Colonic mucosa (tissue), 4 donors: ENCODE results near the gene KCNJ6. TPM values are rescaled to one million over a fixed set of nuclear protein-coding genes. Genes with fewer than 3 reads are reported as not detected.
A peak's percentile ranks its signal among the peaks of the same experiment; 100 is the strongest.

Experiments used
- DNase-seq: peaks from one replicate; pipeline ENCODE4 v3.0.0-alpha.2; 2020
- H3K27ac ChIP-seq: fragments of 200-600 bp; one replicate; pipeline ENCODE4 v1.8.0; 2021
- H3K27me3 ChIP-seq: fragments of 200-600 bp; one replicate; pipeline ENCODE4 v1.8.0; 2021
- H3K36me3 ChIP-seq: fragments of 200-600 bp; one replicate; pipeline ENCODE4 v1.8.0; 2021
- H3K4me1 ChIP-seq: fragments of 200-600 bp; one replicate; pipeline ENCODE4 v1.8.0; 2021; ENCODE audit warnings: mild to moderate bottlenecking
- H3K4me3 ChIP-seq: fragments of 200-600 bp; one replicate; pipeline ENCODE4 v1.8.0; 2021
- H3K9ac ChIP-seq, 2 donors: one replicate each; pipeline ENCODE4 v1.7.0; 2013; ENCODE audit warnings: control low read depth in 2 of 2, low read depth in 2 of 2, low read length in 2 of 2
- H3K9me3 ChIP-seq: fragments of 200-600 bp; one replicate; pipeline ENCODE4 v1.8.0; 2021
- CTCF ChIP-seq: fragments of 200-600 bp; IDR thresholded peaks from one replicate; pipeline ENCODE4 v1.8.0; 2022; ENCODE audit warnings: antibody characterized with exemption, mild to moderate bottlenecking
- intact Hi-C: fragments of 100-400 bp; cut with DNase I; formaldehyde crosslinking; loops from one replicate; pipeline ENCODE4 v1.14.1; 2022
- total RNA-seq, 2 donors: library from RNA; stranded (reverse); fragmentation: NEBNext Ultra II Directional in 1 of 2; extraction: Animal tissue kit (Norgen Biotek cat#: 25700) in 1 of 2; gene quantifications; one replicate each; pipeline ENCODE4 v1.2.1, GENCODE V29; 2021
- donor health status: healthy.
- donor health status: DM: no; HTN: no; CAD: no.
- donor health status: DM: no; HTN: no; CAD: no.

Gene KCNJ6
- total RNA-seq, 2 donors from 2014 or later, result 0.05 to 0.21 TPM

- Histone ChIP-seq H3K9ac (no peak overlapping the region), H3K27ac (no peak overlapping the region), H3K4me1 (no peaks in the 10 kb centered on the region), H3K4me3 (no peak overlapping the region), H3K27me3 (no peaks in the 10 kb centered on the region), H3K36me3 (no peaks in the 10 kb centered on the region), H3K9me3 (no peaks in the 10 kb centered on the region)
- no peak for TF ChIP-seq CTCF
- no peak for DNase-seq
- intact Hi-C loops, result no loop called here
Measured at GRCh38 chr21:37587635-37588177, 328.6 kb downstream of the KCNJ6 start.

- no peaks in the 10 kb centered on the region for H3K4me1 ChIP-seq
- H3K27ac ChIP-seq, result no peak overlapping the region
- no peaks in the 10 kb centered on the region for H3K9me3 ChIP-seq
- no peak for DNase-seq
- H3K27me3 ChIP-seq, result no peaks in the 10 kb centered on the region
- H3K36me3 ChIP-seq, result no peaks in the 10 kb centered on the region
- intact Hi-C loops, result no loop called here
- TF ChIP-seq CTCF, result no peak
- no peak overlapping the region for H3K4me3 ChIP-seq
- H3K9ac ChIP-seq, result no peak overlapping the region
Measured at GRCh38 chr21:37587203-37587602, 329.1 kb downstream of the KCNJ6 start.

DNA sequence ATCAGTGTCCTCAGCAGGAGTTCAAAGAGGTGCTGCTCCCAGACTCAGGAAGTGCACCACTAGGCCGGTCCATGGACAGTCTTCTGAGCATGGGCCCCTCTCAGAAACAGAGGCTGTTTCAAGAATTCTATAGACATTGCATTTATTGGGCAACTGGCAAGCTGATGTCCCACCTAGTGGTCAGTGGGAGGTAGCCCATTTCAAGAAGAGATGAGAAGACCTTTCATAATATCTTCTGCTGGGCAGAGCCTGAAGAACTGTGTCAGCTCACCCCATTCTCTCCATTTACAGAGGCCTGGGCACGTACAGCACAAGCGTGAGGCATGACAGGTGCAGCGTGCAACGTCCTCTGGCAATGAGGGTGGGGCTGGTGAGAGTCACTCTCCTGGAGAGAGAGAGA, 333.7 kb downstream of the KCNJ6 start:
- Histone ChIP-seq H3K4me1 (no peaks in the 10 kb centered on the region), H3K27ac (no peak overlapping the region), H3K4me3 (no peak overlapping the region), H3K36me3 (no peaks in the 10 kb centered on the region), H3K9me3 (no peaks in the 10 kb centered on the region), H3K27me3 (no peaks in the 10 kb centered on the region), H3K9ac (no peak overlapping the region)
- no peak for DNase-seq
- intact Hi-C loops, result no loop called here
- TF ChIP-seq CTCF, result peak; percentile 33

- no peak overlapping the region for H3K27ac ChIP-seq
- H3K27me3 ChIP-seq, result no peaks in the 10 kb centered on the region
- no peak for DNase-seq
- no peak overlapping the region for H3K4me3 ChIP-seq
- no peak for TF ChIP-seq CTCF
- no peak overlapping the region for H3K9ac ChIP-seq
- H3K4me1 ChIP-seq, result no peaks in the 10 kb centered on the region
- H3K36me3 ChIP-seq, result no peaks in the 10 kb centered on the region
- H3K9me3 ChIP-seq, result no peaks in the 10 kb centered on the region
- intact Hi-C loops, result no loop called here
Measured at GRCh38 chr21:37580666-37581065, 335.6 kb downstream of the KCNJ6 start.

DNA sequence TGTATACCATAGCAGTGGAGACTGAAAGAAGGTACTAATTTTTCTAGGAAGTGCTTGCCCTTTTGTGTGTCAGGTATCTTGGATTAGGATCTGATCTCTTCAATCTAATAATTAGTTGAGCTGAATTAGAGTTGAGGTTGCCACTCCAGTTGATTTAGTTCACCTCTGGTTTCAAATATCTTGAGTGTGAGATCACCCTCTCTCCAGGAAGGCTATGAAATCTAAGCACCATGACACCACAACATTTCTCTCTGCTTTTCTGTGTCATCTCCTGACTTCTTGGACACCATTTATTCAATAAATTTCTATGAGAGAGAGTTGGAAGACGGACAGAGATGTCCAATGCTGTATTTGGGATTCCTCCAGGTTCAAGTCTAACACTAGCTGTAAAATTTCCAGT, 336.9 kb downstream of the KCNJ6 start:
- H3K36me3 ChIP-seq, result no peaks in the 10 kb centered on the region
- no peaks in the 10 kb centered on the region for H3K9me3 ChIP-seq
- no peak for TF ChIP-seq CTCF
- no peak overlapping the region for H3K9ac ChIP-seq
- no peak for DNase-seq
- H3K4me1 ChIP-seq, result no peaks in the 10 kb centered on the region
- no peaks in the 10 kb centered on the region for H3K27me3 ChIP-seq
- H3K4me3 ChIP-seq, result no peak overlapping the region
- intact Hi-C loops, result no loop called here
- no peak overlapping the region for H3K27ac ChIP-seq
